ENCODE results near the gene CPSF3.

Gene CPSF3

GRCh38 chr2:9378433-9379390 is 44.7 kb upstream of the CPSF3 start:
- CTCF ChIA-PET = no interaction called here

GRCh38 chr2:9379391-9379755 is 44.1 kb upstream of the CPSF3 start:
- ChIA-PET CTCF (no interaction called here), POLR2A (no interaction called here)
- TF ChIP-seq FOXM1 (IDR thresholded peaks at IDR 0.05; ENCODE audit: borderline replicate concordance) (no peak), ELF4 (IDR thresholded peaks at IDR 0.05) (no peak), ZNF384 (IDR thresholded peaks at IDR 0.05) (no peak), TARDBP (IDR thresholded peaks at IDR 0.05) (no peak), LEF1 (IDR thresholded peaks at IDR 0.05; ENCODE audit: borderline replicate concordance) (no peak), FOXK2 (IDR thresholded peaks at IDR 0.05) (no peak), ARNT (IDR thresholded peaks at IDR 0.05) (no peak), CTBP1 (IDR thresholded peaks at IDR 0.05; ENCODE audit: borderline replicate concordance) (no peak), L3MBTL2 (conservative IDR thresholded peaks at IDR 0.05) (no peak), HDGF (IDR thresholded peaks at IDR 0.05; ENCODE audit: borderline replicate concordance) (no peak), SP1 (IDR thresholded peaks at IDR 0.05) (no peak), PKNOX1 (IDR thresholded peaks at IDR 0.05) (no peak), BHLHE40 (IDR thresholded peaks at IDR 0.05; ENCODE audit: borderline replicate concordance) (no peak), NFRKB (IDR thresholded peaks at IDR 0.05) (no peak), SUZ12 (IDR thresholded peaks at IDR 0.05) (no peak), FOXA1 (IDR thresholded peaks at IDR 0.05) (no peak)
- DNase-seq (ENCODE audit: extremely low spot score) = no peak

More at GRCh38 chr2:9378433-9379390, 44.7 kb upstream of the CPSF3 start:
- TF ChIP-seq PKNOX1 (IDR thresholded peaks at IDR 0.05) = no peak
- no peak for TF ChIP-seq NFRKB (IDR thresholded peaks at IDR 0.05)
- no peak for TF ChIP-seq HDGF (IDR thresholded peaks at IDR 0.05; ENCODE audit: borderline replicate concordance)
- TF ChIP-seq L3MBTL2 (conservative IDR thresholded peaks at IDR 0.05) = no peak
- TF ChIP-seq CTBP1 (IDR thresholded peaks at IDR 0.05; ENCODE audit: borderline replicate concordance) = no peak
- no peak for TF ChIP-seq FOXM1 (IDR thresholded peaks at IDR 0.05; ENCODE audit: borderline replicate concordance)
- TF ChIP-seq ZNF384 (IDR thresholded peaks at IDR 0.05) = no peak
- no peak for TF ChIP-seq BHLHE40 (IDR thresholded peaks at IDR 0.05; ENCODE audit: borderline replicate concordance)
- TF ChIP-seq TARDBP (IDR thresholded peaks at IDR 0.05) = no peak
- no peak for TF ChIP-seq FOXK2 (IDR thresholded peaks at IDR 0.05)
- no peak for TF ChIP-seq LEF1 (IDR thresholded peaks at IDR 0.05; ENCODE audit: borderline replicate concordance)
- POLR2A ChIA-PET = no interaction called here
- no peak for DNase-seq (ENCODE audit: extremely low spot score)

- POLR2A ChIA-PET = no interaction called here
- CTCF ChIA-PET = interaction anchor here (1.0 kb wide), 1 partner anchor 10 kb away, joined by 3 read pairs; no protein-coding TSS in a partner anchor
- no peak for DNase-seq (ENCODE audit: extremely low spot score)
- TF ChIP-seq TARDBP (IDR thresholded peaks at IDR 0.05) (no peak), ARNT (IDR thresholded peaks at IDR 0.05) (no peak), SP1 (IDR thresholded peaks at IDR 0.05) (no peak), BHLHE40 (IDR thresholded peaks at IDR 0.05; ENCODE audit: borderline replicate concordance) (no peak), ZNF384 (IDR thresholded peaks at IDR 0.05) (no peak), SUZ12 (IDR thresholded peaks at IDR 0.05) (no peak), FOXM1 (IDR thresholded peaks at IDR 0.05; ENCODE audit: borderline replicate concordance) (no peak), CTBP1 (IDR thresholded peaks at IDR 0.05; ENCODE audit: borderline replicate concordance) (no peak), HDGF (IDR thresholded peaks at IDR 0.05; ENCODE audit: borderline replicate concordance) (no peak), LEF1 (IDR thresholded peaks at IDR 0.05; ENCODE audit: borderline replicate concordance) (no peak)
Observed at GRCh38 chr2:9380702-9381628, 42.5 kb upstream of the CPSF3 start.

GRCh38 chr2:9382604-9383235 is 40.7 kb upstream of the CPSF3 start:
- DNase-seq (ENCODE audit: extremely low spot score) = no peak
- POLR2A ChIA-PET = no interaction called here
- CTCF ChIA-PET = no interaction called here
- TF ChIP-seq FOXA1 (IDR thresholded peaks at IDR 0.05) = no peak
- TF ChIP-seq BHLHE40 (IDR thresholded peaks at IDR 0.05; ENCODE audit: borderline replicate concordance) = no peak
- TF ChIP-seq HDGF (IDR thresholded peaks at IDR 0.05; ENCODE audit: borderline replicate concordance) = no peak
- TF ChIP-seq TARDBP (IDR thresholded peaks at IDR 0.05) = no peak
- TF ChIP-seq FOXM1 (IDR thresholded peaks at IDR 0.05; ENCODE audit: borderline replicate concordance) = no peak
- TF ChIP-seq FOXK2 (IDR thresholded peaks at IDR 0.05) = no peak
- TF ChIP-seq LEF1 (IDR thresholded peaks at IDR 0.05; ENCODE audit: borderline replicate concordance) = no peak
- no peak for TF ChIP-seq NFRKB (IDR thresholded peaks at IDR 0.05)
- no peak for TF ChIP-seq SUZ12 (IDR thresholded peaks at IDR 0.05)
- no peak for TF ChIP-seq ELF4 (IDR thresholded peaks at IDR 0.05)
- no peak for TF ChIP-seq CTBP1 (IDR thresholded peaks at IDR 0.05; ENCODE audit: borderline replicate concordance)

GRCh38 chr2:9384521-9384920 is 38.9 kb upstream of the CPSF3 start:
- DNase-seq (ENCODE audit: extremely low spot score) = no peak
- POLR2A ChIA-PET = no interaction called here
- CTCF ChIA-PET = no interaction called here
- no peak for TF ChIP-seq HDGF (IDR thresholded peaks at IDR 0.05; ENCODE audit: borderline replicate concordance)
- TF ChIP-seq SP1 (IDR thresholded peaks at IDR 0.05) = no peak
- TF ChIP-seq FOXK2 (IDR thresholded peaks at IDR 0.05) = no peak
- TF ChIP-seq FOXA1 (IDR thresholded peaks at IDR 0.05) = no peak
- TF ChIP-seq NFRKB (IDR thresholded peaks at IDR 0.05) = no peak
- TF ChIP-seq BHLHE40 (IDR thresholded peaks at IDR 0.05; ENCODE audit: borderline replicate concordance) = no peak
- no peak for TF ChIP-seq TARDBP (IDR thresholded peaks at IDR 0.05)
- no peak for TF ChIP-seq ZNF384 (IDR thresholded peaks at IDR 0.05)
- TF ChIP-seq ARNT (IDR thresholded peaks at IDR 0.05) = no peak
- TF ChIP-seq CTBP1 (IDR thresholded peaks at IDR 0.05; ENCODE audit: borderline replicate concordance) = no peak
- TF ChIP-seq LEF1 (IDR thresholded peaks at IDR 0.05; ENCODE audit: borderline replicate concordance) = no peak
- TF ChIP-seq ELF4 (IDR thresholded peaks at IDR 0.05) = no peak
- TF ChIP-seq L3MBTL2 (conservative IDR thresholded peaks at IDR 0.05) = no peak
- TF ChIP-seq FOXM1 (IDR thresholded peaks at IDR 0.05; ENCODE audit: borderline replicate concordance) = no peak
- no peak for TF ChIP-seq SUZ12 (IDR thresholded peaks at IDR 0.05)
- TF ChIP-seq PKNOX1 (IDR thresholded peaks at IDR 0.05) = no peak

Data from HEK293T (cell line).